CD4-positive, alpha-beta T cell treated with Interleukin-21 for 1 hour (primary cell): ENCODE data around the gene TPH1.

ENCODE experiments used
- DNase-seq: peaks from one replicate; pipeline ENCODE4 v3.0.0-alpha.2; 2020

TPH1 gene

DNA sequence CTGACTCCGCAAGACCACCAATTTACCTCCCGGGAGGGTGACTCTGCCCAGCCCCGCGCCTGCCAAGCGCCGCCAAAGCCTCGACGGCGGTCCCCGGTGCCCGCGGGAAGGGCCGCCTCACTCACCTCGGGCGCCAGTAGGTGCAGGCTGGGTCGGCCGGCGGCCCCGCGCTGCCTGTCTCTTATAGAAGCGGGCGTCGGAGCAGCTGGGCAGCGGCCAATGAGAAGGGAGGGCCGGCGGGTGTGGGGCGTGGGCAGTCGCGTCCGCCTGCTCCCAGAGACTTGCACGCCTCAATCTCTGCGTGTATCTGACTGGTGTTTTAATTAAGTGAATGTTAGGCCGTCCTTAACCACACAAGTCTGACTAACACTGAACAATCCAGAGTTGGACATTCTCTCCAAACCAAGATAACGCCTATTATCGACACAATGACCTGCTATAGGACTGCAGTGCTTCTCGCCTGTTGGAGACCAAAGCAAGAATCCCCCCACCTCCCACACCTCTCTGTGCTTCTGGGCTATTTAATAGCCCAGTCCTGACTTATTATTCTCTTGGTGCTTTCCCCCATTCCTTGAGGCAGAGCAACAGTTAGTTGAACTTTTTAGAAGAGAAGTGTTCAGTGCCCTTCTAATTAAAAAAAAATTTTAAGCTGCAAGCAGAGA is at the start of gene TPH1:
TSS of gene TPH1 (minus strand) at position 154 of the 662 bp plus-strand sequence. CDS start 5,507 bp downstream, outside the sequence.
- DNase-seq = no peak

DNA sequence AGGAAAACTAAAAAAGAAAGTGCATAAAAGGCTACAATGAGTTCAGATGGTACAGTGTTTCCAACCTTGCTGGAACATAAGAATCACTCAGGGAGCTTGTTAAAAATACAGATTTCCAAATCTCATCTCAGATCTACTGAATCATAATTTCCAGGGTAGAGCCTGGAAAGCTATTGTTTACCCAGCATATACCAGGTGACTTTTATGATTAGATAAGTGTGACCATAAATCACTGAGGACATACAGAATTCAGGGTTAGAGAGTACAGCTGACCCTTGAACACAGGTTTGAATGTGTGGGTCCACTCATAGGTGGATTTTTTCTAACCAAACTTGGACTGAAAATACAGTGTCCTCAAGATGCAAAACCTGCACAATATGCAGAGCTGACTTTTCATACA is 47.9 kb upstream of the TPH1 start:
- DNase-seq = no peak

GRCh38 chr11:18091731-18092130 is 45.7 kb upstream of the TPH1 start:
- DNase-seq = no peak

DNA sequence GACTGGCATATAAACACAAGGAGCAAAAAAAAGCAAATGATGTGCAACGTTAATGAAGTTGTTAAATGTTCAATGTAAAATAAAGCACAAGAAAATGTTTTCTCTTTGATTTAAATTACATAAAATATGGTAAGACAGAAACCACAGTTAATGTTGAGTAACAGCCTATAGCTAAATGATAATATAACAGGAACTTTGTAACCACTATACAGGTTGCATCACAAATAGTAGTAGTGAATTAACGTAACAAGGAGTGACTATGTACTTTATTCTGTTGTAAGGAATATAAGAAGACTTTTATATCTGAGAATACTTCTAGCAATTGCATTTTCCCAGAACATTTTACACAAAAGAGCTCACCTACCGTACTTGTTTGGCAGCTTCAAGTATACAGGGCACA is 42.9 kb upstream of the TPH1 start:
- DNase-seq = no peak

DNA sequence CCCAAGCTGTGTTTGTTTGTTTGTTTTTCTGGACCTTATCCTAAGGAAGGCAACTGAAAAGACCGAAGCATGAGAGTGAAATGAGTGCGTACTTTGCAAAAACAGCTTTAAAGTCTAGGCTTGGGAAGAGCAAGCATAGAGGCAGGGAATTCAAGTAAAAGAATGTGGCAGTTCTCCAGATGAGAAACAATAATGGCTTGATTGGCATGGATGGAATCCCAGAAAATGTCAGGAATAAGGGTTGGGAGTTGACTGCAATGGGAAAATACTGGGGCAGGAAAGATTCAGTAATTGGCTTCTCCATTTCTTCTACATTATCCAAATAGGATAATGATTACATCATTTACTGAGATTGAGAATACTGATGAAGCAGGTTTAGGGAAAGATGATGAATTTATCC is 42.3 kb upstream of the TPH1 start:
- no peak for DNase-seq

DNA sequence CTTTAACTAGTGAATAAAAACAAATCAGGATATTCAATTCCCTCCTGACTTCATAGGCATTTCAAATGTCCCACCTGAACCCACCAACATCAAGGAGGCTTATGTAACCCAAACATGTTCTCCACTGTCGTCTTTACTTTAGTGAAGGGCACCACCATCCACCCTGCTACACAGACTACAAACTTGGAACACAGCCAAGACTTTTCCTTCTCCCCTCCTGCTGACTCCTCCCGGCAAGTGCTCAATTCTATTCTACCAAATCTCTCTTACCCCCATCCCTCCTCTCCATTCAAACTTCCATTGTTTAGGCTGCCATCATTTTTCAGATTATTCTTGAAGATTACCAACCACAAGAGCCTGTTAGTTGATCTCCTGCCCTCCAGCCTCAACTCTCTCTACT is 35.5 kb upstream of the TPH1 start:
- DNase-seq = no peak

- no peak for DNase-seq
These were observed 34.4 kb upstream of the TPH1 start for GRCh38 chr11:18080451-18080850.

DNA sequence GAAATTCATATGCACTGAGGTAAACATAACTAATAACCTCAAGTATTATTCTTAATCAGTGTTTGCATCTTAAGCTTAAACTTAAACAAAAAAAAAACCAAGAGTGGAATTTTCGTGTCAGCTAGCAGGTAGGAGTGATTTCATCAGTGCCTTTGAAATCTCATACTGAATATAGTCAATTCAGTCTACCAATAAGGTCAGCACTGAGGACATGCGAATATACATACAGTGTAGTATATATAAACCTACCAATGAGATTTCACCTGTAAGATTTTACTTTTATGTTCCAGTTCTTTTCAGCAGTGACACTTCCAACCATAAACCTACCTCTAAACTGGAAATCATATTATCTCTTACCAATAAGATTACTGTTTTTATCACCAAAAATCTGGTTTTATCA is 32.8 kb upstream of the TPH1 start:
- DNase-seq = no peak

- DNase-seq = no peak
These were observed 29.4 kb upstream of the TPH1 start for GRCh38 chr11:18075444-18075843.

DNA sequence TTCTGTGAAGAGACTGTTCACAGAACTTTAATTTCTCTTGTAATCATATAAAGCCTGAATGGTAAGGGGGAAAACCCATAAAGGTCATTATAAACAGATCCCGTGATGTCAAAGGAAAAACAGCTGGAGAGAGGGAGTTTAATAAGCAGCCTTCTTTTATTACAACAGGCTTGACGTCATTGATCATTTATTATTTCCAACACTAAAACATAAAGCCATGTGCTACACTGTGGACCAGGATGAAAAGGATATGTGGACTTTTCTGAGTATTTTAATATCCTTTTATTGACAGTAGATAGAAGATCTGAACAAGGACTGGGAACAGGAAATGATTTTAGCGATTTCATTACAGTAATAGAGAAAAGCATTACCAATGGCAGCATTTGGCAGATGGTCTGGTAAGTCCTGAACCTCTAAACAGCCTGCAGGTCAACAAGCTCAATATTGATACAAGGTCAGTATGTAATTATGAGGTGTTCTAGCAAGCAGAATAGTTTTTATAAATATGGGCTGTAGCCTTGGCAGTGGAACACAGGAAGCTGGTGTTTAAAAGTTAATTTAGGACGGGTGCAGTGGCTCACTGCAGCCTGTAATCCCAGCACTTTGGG is 25.1 kb upstream of the TPH1 start:
- no peak for DNase-seq

DNA sequence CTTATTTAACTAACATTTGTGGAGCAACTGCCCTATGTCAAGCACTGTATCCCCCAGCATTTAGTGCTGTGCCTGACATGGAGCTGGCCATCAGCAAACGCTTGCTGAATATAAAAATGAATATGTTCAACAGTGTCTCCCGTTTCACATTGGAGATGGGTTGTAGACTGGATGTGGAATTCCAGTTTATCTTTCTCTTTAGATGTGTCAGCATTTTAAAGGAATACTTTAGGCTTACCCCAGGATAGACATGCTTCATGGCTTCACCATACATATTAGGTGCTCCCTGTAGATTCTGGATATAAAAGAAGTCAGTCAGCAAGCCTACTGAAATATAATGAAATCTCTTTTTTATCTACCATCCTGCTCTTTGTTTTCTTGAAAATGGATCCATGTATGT is 21.3 kb upstream of the TPH1 start:
- DNase-seq = no peak

- no peak for DNase-seq
These were observed 20.6 kb upstream of the TPH1 start for GRCh38 chr11:18066626-18067025.

DNA sequence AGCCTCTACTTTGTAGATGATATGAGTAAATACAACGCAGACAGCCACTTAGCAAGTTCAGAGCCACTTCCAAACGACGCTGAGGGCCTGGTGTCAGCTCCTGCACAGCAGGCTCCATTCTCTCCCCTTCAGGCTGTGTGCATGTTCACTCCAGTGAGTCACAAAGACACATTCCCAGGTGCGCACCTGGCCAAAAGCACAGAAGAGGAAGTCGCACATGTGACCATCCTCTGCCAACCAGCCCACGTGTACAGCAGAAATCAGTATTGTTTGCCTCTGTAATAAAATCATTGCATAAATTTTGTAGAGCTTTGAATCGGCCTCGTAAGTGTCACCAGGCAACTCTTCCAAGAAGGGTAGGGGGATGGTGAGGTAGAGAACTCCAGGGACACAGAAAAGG is 19.5 kb upstream of the TPH1 start:
- no peak for DNase-seq

DNA sequence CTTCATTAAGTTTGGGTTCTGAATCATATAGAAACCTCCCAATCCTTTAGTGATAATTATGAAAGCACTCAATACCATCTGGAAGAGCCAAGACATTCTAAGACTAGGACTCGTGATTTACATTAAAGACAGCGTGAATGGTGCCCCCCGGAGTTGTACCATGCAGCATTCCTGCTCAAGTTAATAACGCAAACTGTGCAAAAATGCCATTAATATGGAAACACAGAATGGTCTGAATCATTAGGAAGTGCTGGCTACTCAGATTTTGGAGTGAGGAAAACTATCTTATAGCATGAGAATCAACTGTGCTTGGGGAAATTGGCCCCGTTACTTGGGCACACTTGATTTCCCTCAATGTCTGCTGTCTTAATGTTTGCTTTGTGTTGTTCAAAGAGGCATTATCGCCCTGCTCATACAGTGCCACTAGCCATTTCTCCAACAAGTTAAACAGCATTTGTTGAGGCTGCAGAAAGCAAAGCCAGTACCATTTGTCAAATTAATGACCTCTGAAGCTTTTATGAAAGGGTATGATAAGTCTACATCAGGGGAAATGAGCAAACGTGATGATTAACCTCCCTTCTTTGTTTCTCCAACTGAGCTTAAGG is 18.5 kb upstream of the TPH1 start:
- DNase-seq = no peak

GRCh38 chr11:18063862-18064434 is 17.9 kb upstream of the TPH1 start:
- DNase-seq = no peak

DNA sequence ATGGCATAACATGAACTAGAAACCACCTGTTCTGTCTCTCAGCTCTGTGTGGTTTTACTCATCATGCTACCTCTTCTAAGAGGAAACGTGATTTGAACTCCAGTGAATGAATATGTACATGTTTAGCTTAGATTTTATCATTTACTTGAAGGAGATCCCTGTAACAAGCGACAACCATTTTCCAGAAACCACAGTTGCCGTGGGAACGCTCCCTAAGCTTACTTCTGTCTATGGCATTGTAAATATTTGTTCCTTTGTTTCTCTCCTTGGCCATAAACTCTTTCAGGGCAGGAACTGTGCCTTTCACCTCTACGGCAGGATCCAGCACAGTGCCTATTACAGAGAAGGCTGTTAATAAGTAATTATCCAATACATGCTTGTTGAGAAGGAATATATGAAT is 17.1 kb upstream of the TPH1 start:
- DNase-seq = no peak

- no peak for DNase-seq
These were observed 15.3 kb upstream of the TPH1 start for GRCh38 chr11:18061351-18061750.

- no peak for DNase-seq
These were observed 10.6 kb upstream of the TPH1 start for GRCh38 chr11:18056561-18057181.

DNA sequence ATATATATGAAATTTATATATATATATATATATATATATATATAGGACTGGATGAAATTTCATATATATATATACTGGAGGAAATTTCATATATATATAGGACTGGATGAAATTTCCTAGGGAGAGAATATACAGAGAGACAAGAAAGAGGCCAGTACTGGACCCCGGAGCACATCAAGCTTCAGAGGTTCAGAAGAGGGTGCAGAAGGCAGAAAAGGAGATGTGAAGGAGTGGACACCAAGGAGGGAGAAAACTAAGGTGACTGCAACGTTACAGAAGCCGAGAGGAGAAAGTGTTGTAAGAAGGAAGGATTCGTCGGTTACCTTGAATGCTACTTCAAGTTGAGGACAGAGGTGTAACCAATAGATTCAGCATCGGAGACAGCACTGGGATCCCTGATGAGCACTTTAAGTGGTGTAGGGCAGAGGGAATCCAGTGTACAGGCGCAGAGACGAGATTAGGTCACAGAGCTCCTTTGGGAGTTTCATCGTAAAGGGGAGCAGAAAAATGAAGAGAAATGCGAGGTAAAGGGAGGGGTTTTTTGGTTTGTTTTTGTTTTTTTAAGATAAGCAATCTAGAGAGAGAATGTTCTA is 8.5 kb upstream of the TPH1 start:
- DNase-seq = no peak

- DNase-seq = no peak
These were observed 4.8 kb upstream of the TPH1 start for GRCh38 chr11:18050848-18051247.

GRCh38 chr11:18036456-18036855 is 9.6 kb downstream of the TPH1 start:
- DNase-seq = no peak

DNA sequence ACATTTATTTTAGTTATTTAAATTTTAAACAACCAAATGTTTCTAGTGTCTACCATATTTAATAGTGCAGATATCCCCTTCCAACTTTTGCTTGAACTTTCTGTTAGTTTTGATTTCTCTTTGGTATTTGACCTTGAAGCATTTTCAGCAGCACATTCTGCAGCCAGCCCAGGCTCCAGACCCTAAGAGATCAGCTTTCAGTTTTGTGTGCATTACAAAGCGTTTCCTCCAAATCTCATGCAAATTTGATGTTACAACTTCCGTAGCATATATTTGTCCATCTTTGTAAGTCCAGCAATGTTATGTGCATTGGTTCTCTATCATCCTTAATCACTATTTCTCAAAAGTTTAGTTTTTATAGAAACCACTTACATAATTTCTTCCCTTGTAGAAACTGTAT is 18.6 kb downstream of the TPH1 start:
- DNase-seq = no peak

GRCh38 chr11:18022419-18022818 is 23.6 kb downstream of the TPH1 start:
- DNase-seq = no peak
